Breast epithelium (tissue), 3 donors: ENCODE measurements around the gene ATP10D.

Experiments
- POLR2AphosphoS5 ChIP-seq, 3 donors: sonication (generic); formaldehyde crosslinking; IDR thresholded peaks; one replicate each; pipeline ENCODE4 v1.6.1; 2017; ENCODE audit warnings: antibody characterized with exemption in 3 of 3
- TF ChIP-seq, protein P1 (sequence below), 3 donors: fragments of 450-650 bp; IDR thresholded peaks; one replicate each; pipeline ENCODE4 v1.5.1; 2016 to 2017; ENCODE audit warnings: antibody characterized with exemption in 3 of 3, mild to moderate bottlenecking in 3 of 3, moderate library complexity in 3 of 3

- TF ChIP-seq, protein P1, sequence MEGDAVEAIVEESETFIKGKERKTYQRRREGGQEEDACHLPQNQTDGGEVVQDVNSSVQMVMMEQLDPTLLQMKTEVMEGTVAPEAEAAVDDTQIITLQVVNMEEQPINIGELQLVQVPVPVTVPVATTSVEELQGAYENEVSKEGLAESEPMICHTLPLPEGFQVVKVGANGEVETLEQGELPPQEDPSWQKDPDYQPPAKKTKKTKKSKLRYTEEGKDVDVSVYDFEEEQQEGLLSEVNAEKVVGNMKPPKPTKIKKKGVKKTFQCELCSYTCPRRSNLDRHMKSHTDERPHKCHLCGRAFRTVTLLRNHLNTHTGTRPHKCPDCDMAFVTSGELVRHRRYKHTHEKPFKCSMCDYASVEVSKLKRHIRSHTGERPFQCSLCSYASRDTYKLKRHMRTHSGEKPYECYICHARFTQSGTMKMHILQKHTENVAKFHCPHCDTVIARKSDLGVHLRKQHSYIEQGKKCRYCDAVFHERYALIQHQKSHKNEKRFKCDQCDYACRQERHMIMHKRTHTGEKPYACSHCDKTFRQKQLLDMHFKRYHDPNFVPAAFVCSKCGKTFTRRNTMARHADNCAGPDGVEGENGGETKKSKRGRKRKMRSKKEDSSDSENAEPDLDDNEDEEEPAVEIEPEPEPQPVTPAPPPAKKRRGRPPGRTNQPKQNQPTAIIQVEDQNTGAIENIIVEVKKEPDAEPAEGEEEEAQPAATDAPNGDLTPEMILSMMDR (IDR thresholded peaks at IDR 0.05) = no peak
- no peak for TF ChIP-seq POLR2AphosphoS5 (IDR thresholded peaks at IDR 0.05)
Observed at GRCh38 chr4:47562297-47562696, 77.2 kb downstream of the ATP10D start.
